C4-2B (cell line): ENCODE results near the gene PSME4.

ENCODE experiments used
- ZFX ChIP-seq: fragments of 450-650 bp; IDR thresholded peaks from 2 replicates; pipeline ENCODE4 v1.6.1; 2017
- TF ChIP-seq, protein P1 (sequence below): fragments of 450-650 bp; conservative IDR thresholded peaks from 2 replicates; pipeline ENCODE4 v1.5.1; 2017; ENCODE audit warnings: mild to moderate bottlenecking

DNA sequence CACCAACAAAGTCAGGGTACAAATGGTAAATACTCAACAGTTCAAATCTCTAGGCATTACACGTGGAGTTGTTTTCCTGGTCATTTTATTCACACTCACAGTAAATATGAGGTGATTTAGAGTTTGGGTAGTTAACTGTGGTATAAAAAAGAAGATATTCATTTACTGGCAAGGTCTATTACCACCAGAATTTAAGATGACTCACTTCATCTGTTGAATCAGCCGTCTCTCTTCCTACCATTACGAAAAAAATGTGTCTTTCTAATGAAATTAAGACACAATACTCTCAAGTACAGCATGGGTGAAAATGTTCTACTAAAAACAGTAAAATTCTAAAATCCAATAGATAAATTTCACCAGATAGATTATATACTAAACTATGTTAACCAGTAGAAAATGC is 90.0 kb downstream of the PSME4 start:
- TF ChIP-seq, protein P1, sequence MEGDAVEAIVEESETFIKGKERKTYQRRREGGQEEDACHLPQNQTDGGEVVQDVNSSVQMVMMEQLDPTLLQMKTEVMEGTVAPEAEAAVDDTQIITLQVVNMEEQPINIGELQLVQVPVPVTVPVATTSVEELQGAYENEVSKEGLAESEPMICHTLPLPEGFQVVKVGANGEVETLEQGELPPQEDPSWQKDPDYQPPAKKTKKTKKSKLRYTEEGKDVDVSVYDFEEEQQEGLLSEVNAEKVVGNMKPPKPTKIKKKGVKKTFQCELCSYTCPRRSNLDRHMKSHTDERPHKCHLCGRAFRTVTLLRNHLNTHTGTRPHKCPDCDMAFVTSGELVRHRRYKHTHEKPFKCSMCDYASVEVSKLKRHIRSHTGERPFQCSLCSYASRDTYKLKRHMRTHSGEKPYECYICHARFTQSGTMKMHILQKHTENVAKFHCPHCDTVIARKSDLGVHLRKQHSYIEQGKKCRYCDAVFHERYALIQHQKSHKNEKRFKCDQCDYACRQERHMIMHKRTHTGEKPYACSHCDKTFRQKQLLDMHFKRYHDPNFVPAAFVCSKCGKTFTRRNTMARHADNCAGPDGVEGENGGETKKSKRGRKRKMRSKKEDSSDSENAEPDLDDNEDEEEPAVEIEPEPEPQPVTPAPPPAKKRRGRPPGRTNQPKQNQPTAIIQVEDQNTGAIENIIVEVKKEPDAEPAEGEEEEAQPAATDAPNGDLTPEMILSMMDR = no peak
- no peak for TF ChIP-seq ZFX
